A549 (cell line): ENCODE data around the gene SEPTIN1. TPM values are rescaled to one million over a fixed set of nuclear protein-coding genes. Genes with fewer than 3 reads are reported as not detected.

Experiments used
- ATAC-seq, 2 experiments: fragments of 200-7000 bp in 1 of 2; fragments of >200 bp in 1 of 2; cut with Nextera tagmentation in 1 of 2; cut with Tn5 transposase in 1 of 2; 3 replicates each; pipeline versions ENCODE4 v1.8.0 to v1.9.1; 2018 to 2020; ENCODE audit warnings: mild to moderate bottlenecking in 1 of 2, moderate library complexity in 1 of 2
- CTCF ChIA-PET: fragments of 300-600 bp; sonication (Branson Sonifier 250); formaldehyde crosslinking; extraction: SDS; loops from one replicate; lab custom pipeline; 2021; ENCODE audit warnings: antibody characterized with exemption, inconsistent platforms; lab: Yijun Ruan, JAX
- POLR2A ChIA-PET: fragments of 350-600 bp; formaldehyde crosslinking; extraction: SDS; loops from one replicate; lab custom pipeline; 2021; ENCODE audit warnings: antibody characterized with exemption, inconsistent platforms; lab: Yijun Ruan, JAX
- DNase-seq, 2 experiments: peaks; one replicate each; pipeline versions ENCODE4 v3.0.0 to v3.0.0-alpha.2; 2011 to 2016; ENCODE audit warnings: low read depth in 1 of 2, low spot score in 1 of 2
- FAIRE-seq: peaks from 2 replicates; lab custom pipeline; 2011; peaks lifted over from hg19 to GRCh38; lab: Jason Lieb, UNC
- H3K27ac ChIP-seq, 2 experiments: fragments of >200 bp; sonication (Bioruptor Twin); formaldehyde crosslinking; 3 replicates each; pipeline ENCODE4 v1.5.1; 2016 to 2017
- H3K4me1 ChIP-seq: fragments of >200 bp; sonication (Bioruptor Twin); formaldehyde crosslinking; 3 replicates; pipeline ENCODE4 v1.6.1; 2016
- H3K4me2 ChIP-seq: fragments of >200 bp; sonication (Bioruptor Twin); formaldehyde crosslinking; 3 replicates; pipeline ENCODE4 v1.6.1; 2016
- H3K4me3 ChIP-seq: fragments of >200 bp; sonication (Bioruptor Twin); formaldehyde crosslinking; 3 replicates; pipeline ENCODE4 v1.5.1; 2016
- H3K9me3 ChIP-seq: fragments of >200 bp; sonication (Bioruptor Twin); formaldehyde crosslinking; 3 replicates; pipeline ENCODE4 v1.6.1; 2016
- CHD2 ChIP-seq: fragments of 150-350 bp; IDR thresholded peaks from 2 replicates; pipeline ENCODE4 v1.6.1; 2014; ENCODE audit warnings: low read length; ENCODE audit not compliant: partially characterized antibody
- EHF ChIP-seq: fragments of 250-450 bp; sonication (Bioruptor Pico); IDR thresholded peaks from 2 replicates; pipeline ENCODE4 v1.5.0; 2020; ENCODE audit warnings: mild to moderate bottlenecking
- FOSB ChIP-seq: fragments of 250-450 bp; sonication (Bioruptor Pico); IDR thresholded peaks from 2 replicates; pipeline ENCODE4 v1.5.0; 2020; ENCODE audit warnings: mild to moderate bottlenecking, moderate library complexity
- GATA3 ChIP-seq: IDR thresholded peaks from 2 replicates; pipeline ENCODE4 v1.6.1; 2012; ENCODE audit warnings: borderline replicate concordance
- HEYL ChIP-seq: fragments of 250-450 bp; sonication (Bioruptor Pico); IDR thresholded peaks from 2 replicates; pipeline ENCODE4 v1.8.0; 2021; ENCODE audit warnings: mild to moderate bottlenecking, moderate library complexity
- HMGXB4 ChIP-seq: fragments of 250-450 bp; sonication (Bioruptor Pico); IDR thresholded peaks from 2 replicates; pipeline ENCODE4 v1.5.0; 2021; ENCODE audit warnings: mild to moderate bottlenecking, moderate library complexity, borderline replicate concordance
- KDM1A ChIP-seq: fragments of 200-600 bp; sonication (generic); IDR thresholded peaks from 2 replicates; pipeline ENCODE4 v1.6.1; 2016; ENCODE audit warnings: low read depth, mild to moderate bottlenecking
- MYC ChIP-seq: IDR thresholded peaks from 2 replicates; pipeline ENCODE4 v1.6.1; 2012; ENCODE audit warnings: mild to moderate bottlenecking, inconsistent platforms, low read length, improper control_type of control experiment, borderline replicate concordance
- PBX3 ChIP-seq: IDR thresholded peaks from 2 replicates; pipeline ENCODE4 v1.6.1; 2012
- PHF8 ChIP-seq: fragments of 200-600 bp; sonication (generic); IDR thresholded peaks from 2 replicates; pipeline ENCODE4 v1.6.1; 2016; ENCODE audit warnings: low read depth, mild to moderate bottlenecking, antibody characterized with exemption, moderate library complexity, borderline replicate concordance
- POLR2A ChIP-seq: IDR thresholded peaks from 2 replicates; pipeline ENCODE4 v1.6.1; 2012; ENCODE audit warnings: mild to moderate bottlenecking, low read length
- POLR2AphosphoS2 ChIP-seq: conservative IDR thresholded peaks from 2 replicates; pipeline ENCODE4 v1.6.1; 2012; ENCODE audit warnings: low read length, improper control_type of control experiment, inconsistent platforms
- RARB ChIP-seq: fragments of 250-450 bp; sonication (Bioruptor Pico); IDR thresholded peaks from 2 replicates; pipeline ENCODE4 v1.8.0; 2021; ENCODE audit warnings: mild to moderate bottlenecking, moderate library complexity
- REST ChIP-seq: fragments of 200-600 bp; sonication (generic); IDR thresholded peaks from 2 replicates; pipeline ENCODE4 v1.6.1; 2016; ENCODE audit warnings: antibody characterized with exemption, mild to moderate bottlenecking, moderate library complexity
- RNF2 ChIP-seq: fragments of 200-600 bp; sonication (generic); IDR thresholded peaks from 2 replicates; pipeline ENCODE4 v1.6.1; 2016; ENCODE audit warnings: low read depth, mild to moderate bottlenecking, antibody characterized with exemption, moderate library complexity, borderline replicate concordance
- SMC3 ChIP-seq: fragments of >200 bp; sonication (Bioruptor Twin); formaldehyde crosslinking; IDR thresholded peaks from 3 replicates; pipeline ENCODE4 v1.6.1; 2018; ENCODE audit warnings: inconsistent platforms
- TFCP2L1 ChIP-seq: fragments of 250-450 bp; sonication (Bioruptor Pico); IDR thresholded peaks from 2 replicates; pipeline ENCODE4 v1.5.0; 2021; ENCODE audit warnings: mild to moderate bottlenecking
- TP53 ChIP-seq: fragments of 250-450 bp; sonication (Bioruptor Pico); IDR thresholded peaks from 2 replicates; pipeline ENCODE4 v1.5.0; 2021; ENCODE audit warnings: mild to moderate bottlenecking, moderate library complexity
- USF2 ChIP-seq: fragments of 450-650 bp; IDR thresholded peaks from 2 replicates; pipeline ENCODE4 v1.6.1; 2014; ENCODE audit warnings: antibody characterized with exemption
- WGBS: methylation state at CpG from one replicate; pipeline ENCODE4 v1.1.6; 2017; ENCODE audit errors: missing lambda C conversion rate; 5-methylcytosine and 5-hydroxymethylcytosine counted together
- polyA plus RNA-seq, 4 experiments: library from polyadenylated mRNA; depleted of rRNA in 3 of 4; stranded (reverse); fragments of >200 nt; fragmentation: RNase III in 1 of 4; extraction: RNeasy Plus Mini Kit Qiagen cat#74134 plus additional on column Dnase treatment in 1 of 4; gene quantifications; 2 replicates in 3 of 4; 3 replicates in 1 of 4; pipeline ENCODE4 v1.2.3, GENCODE V29; 2011 to 2017

Gene SEPTIN1
- polyA plus RNA-seq, 2 of the 4 experiments (the other 2 are of a cell fraction): 0.17 to 0.65 TPM

GRCh38 chr16:30398661-30399434 lies 16.5 kb upstream of the SEPTIN1 start:
- ChIA-PET POLR2A (interaction anchor here (0.8 to 1.8 kb wide), 3 partner anchors 19 to 252 kb away, joined by 3 to 4 read pairs (median 3); partner anchors contain the start of genes PRR14 and TBC1D10B), CTCF (interaction anchor here (1.4 to 11.5 kb wide), 3 partner anchors 10 to 230 kb away, joined by 3 to 149 read pairs (median 6); partner anchors contain the start of gene ZNF771)
- DNase-seq (no peak), FAIRE-seq (no peak), ATAC-seq (no peak)
- TF ChIP-seq RARB: no peak
- no peak for TF ChIP-seq TFCP2L1 (CRISPR knock-in tag)
- no peak for TF ChIP-seq POLR2AphosphoS2
- no peak for TF ChIP-seq POLR2A
- no peak for TF ChIP-seq TP53 (CRISPR knock-in tag)
- TF ChIP-seq HMGXB4 (CRISPR knock-in tag): no peak
- TF ChIP-seq MYC: no peak
- no peak for TF ChIP-seq CHD2
- no peak for TF ChIP-seq KDM1A
- no peak for TF ChIP-seq HEYL (CRISPR knock-in tag)
- no peak for TF ChIP-seq PBX3
- no peak for TF ChIP-seq REST
- TF ChIP-seq FOSB (CRISPR knock-in tag): no peak
- TF ChIP-seq EHF (CRISPR knock-in tag): no peak
- TF ChIP-seq GATA3: no peak
- no peak for TF ChIP-seq USF2
- TF ChIP-seq RNF2: no peak
- TF ChIP-seq PHF8: no peak
- no peak for TF ChIP-seq SMC3
- Histone ChIP-seq H3K4me3 (no peak overlapping the region), H3K27ac (no peak overlapping the region), H3K4me1 (peaks cover 12% of the 10 kb centered on the region), H3K4me2 (no peak overlapping the region), H3K9me3 (no peaks in the 10 kb centered on the region)
- 86% methylated on average over 23 of the region's 23 CpGs for WGBS
